Hepatocyte (in vitro differentiated cells): ENCODE results near the gene TNFRSF12A. TPM values are rescaled to one million over a fixed set of nuclear protein-coding genes. Genes with fewer than 3 reads are reported as not detected.
A peak's percentile ranks its signal among the peaks of the same experiment; 100 is the strongest.

Experiments used
- DNase-seq: peaks from one replicate; pipeline ENCODE4 v3.0.0-alpha.2; 2016; ENCODE audit warnings: low spot score
- H2AFZ ChIP-seq: fragments of 200-600 bp; sonication (generic); 2 replicates; pipeline ENCODE4 v1.6.0; 2016; ENCODE audit warnings: antibody characterized with exemption, mild to moderate bottlenecking
- H3K27ac ChIP-seq: fragments of 200-600 bp; sonication (generic); 2 replicates; pipeline ENCODE4 v1.5.1; 2016; ENCODE audit warnings: mild to moderate bottlenecking
- H3K27me3 ChIP-seq: fragments of 200-600 bp; sonication (generic); 2 replicates; pipeline ENCODE4 v1.6.1; 2016
- H3K36me3 ChIP-seq: fragments of 200-600 bp; sonication (generic); replicated peaks from 2 replicates; pipeline ENCODE4 v1.5.1; 2016; ENCODE audit warnings: low read depth; ENCODE audit not compliant: insufficient read depth
- H3K4me1 ChIP-seq: fragments of 200-600 bp; sonication (generic); 2 replicates; pipeline ENCODE4 v1.5.1; 2016; ENCODE audit warnings: mild to moderate bottlenecking, moderate library complexity; ENCODE audit not compliant: insufficient read depth
- H3K4me2 ChIP-seq: fragments of 200-600 bp; sonication (generic); 2 replicates; pipeline ENCODE4 v1.6.0; 2016
- H3K4me3 ChIP-seq: fragments of 200-600 bp; sonication (generic); 2 replicates; pipeline ENCODE4 v1.5.1; 2016; ENCODE audit warnings: mild to moderate bottlenecking
- H3K79me2 ChIP-seq: fragments of 200-600 bp; sonication (generic); 2 replicates; pipeline ENCODE4 v1.6.0; 2017; ENCODE audit warnings: mild to moderate bottlenecking
- H3K9me2 ChIP-seq: fragments of 200-600 bp; sonication (generic); replicated peaks from 2 replicates; pipeline ENCODE4 v1.6.0; 2017; ENCODE audit warnings: mild to moderate bottlenecking; ENCODE audit not compliant: insufficient read depth
- H3K9me3 ChIP-seq: fragments of 200-600 bp; sonication (generic); 2 replicates; pipeline ENCODE4 v1.5.1; 2016; ENCODE audit warnings: low read depth, mild to moderate bottlenecking
- H4K20me1 ChIP-seq: fragments of 200-600 bp; sonication (generic); 2 replicates; pipeline ENCODE4 v1.6.0; 2016; ENCODE audit warnings: mild to moderate bottlenecking; ENCODE audit not compliant: insufficient read depth, poor library complexity, severe bottlenecking
- EZH2 ChIP-seq: fragments of 200-600 bp; sonication (generic); IDR thresholded peaks from 2 replicates; pipeline ENCODE4 v1.6.1; 2016; ENCODE audit warnings: antibody characterized with exemption, mild to moderate bottlenecking, borderline replicate concordance
- EZH2phosphoT487 ChIP-seq: fragments of 200-600 bp; sonication (generic); IDR thresholded peaks from one replicate; pipeline ENCODE4 v1.6.1; 2018; ENCODE audit warnings: antibody characterized with exemption, mild to moderate bottlenecking, low read depth, moderate library complexity; ENCODE audit not compliant: unreplicated experiment, severe bottlenecking
- WGBS: methylation state at CpG from one replicate; pipeline ENCODE4 v1.1.6; 2016; ENCODE audit warnings: low lambda C conversion rate; ENCODE audit errors: missing lambda C conversion rate; 5-methylcytosine and 5-hydroxymethylcytosine counted together
- polyA plus RNA-seq: library from polyadenylated mRNA; unstranded; fragments of >200 nt; fragmentation: Nextera tagmentation; extraction: Ambion mirVana; gene quantifications from 2 replicates; pipeline ENCODE4 v1.2.1, GENCODE V29; 2016
- total RNA-seq: library from RNA; depleted of rRNA; stranded (reverse); fragments of >200 nt; gene quantifications from 2 replicates; pipeline ENCODE4 v1.2.3, GENCODE V29; 2014
- TF ChIP-seq, protein P1 (sequence below): fragments of 200-600 bp; sonication (generic); IDR thresholded peaks from 2 replicates; pipeline ENCODE4 v1.5.1; 2016; ENCODE audit warnings: antibody characterized with exemption, mild to moderate bottlenecking; ENCODE audit not compliant: poor library complexity

The TNFRSF12A gene
- total and polyA plus RNA-seq, 2 experiments from 2014 or later, result 127 to 385 TPM

GRCh38 chr16:3012246-3012645 lies 7.9 kb upstream of the TNFRSF12A start:
- peaks cover 52% of the 10 kb centered on the region for H3K4me1 ChIP-seq
- WGBS, result 34% methylated on average over 15 of the region's 19 CpGs
- no peaks in the 10 kb centered on the region for H3K9me2 ChIP-seq
- TF ChIP-seq EZH2 (no peak), EZH2phosphoT487 (no peak)
- TF ChIP-seq, protein P1, sequence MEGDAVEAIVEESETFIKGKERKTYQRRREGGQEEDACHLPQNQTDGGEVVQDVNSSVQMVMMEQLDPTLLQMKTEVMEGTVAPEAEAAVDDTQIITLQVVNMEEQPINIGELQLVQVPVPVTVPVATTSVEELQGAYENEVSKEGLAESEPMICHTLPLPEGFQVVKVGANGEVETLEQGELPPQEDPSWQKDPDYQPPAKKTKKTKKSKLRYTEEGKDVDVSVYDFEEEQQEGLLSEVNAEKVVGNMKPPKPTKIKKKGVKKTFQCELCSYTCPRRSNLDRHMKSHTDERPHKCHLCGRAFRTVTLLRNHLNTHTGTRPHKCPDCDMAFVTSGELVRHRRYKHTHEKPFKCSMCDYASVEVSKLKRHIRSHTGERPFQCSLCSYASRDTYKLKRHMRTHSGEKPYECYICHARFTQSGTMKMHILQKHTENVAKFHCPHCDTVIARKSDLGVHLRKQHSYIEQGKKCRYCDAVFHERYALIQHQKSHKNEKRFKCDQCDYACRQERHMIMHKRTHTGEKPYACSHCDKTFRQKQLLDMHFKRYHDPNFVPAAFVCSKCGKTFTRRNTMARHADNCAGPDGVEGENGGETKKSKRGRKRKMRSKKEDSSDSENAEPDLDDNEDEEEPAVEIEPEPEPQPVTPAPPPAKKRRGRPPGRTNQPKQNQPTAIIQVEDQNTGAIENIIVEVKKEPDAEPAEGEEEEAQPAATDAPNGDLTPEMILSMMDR, result no peak
- H3K79me2 ChIP-seq, result peaks cover 10% of the 10 kb centered on the region
- H3K27ac ChIP-seq, result peak overlapping the region; percentile 97
- no peak overlapping the region for H3K4me3 ChIP-seq
- no peaks in the 10 kb centered on the region for H3K9me3 ChIP-seq
- H3K27me3 ChIP-seq, result peaks cover 7% of the 10 kb centered on the region
- H4K20me1 ChIP-seq, result peaks cover 6% of the 10 kb centered on the region
- H3K36me3 ChIP-seq, result no peaks in the 10 kb centered on the region
- peak overlapping the region; percentile 66 for H3K4me2 ChIP-seq
- peak; percentile 61 for DNase-seq
- H2AFZ ChIP-seq, result no peak overlapping the region

GRCh38 chr16:3012828-3013420 lies 7.2 kb upstream of the TNFRSF12A start, which contains the start of gene CLDN9:
Gene CLDN9 (plus strand): TSS chr16:3012923. CDS start chr16:3013363, 440 bp downstream.
- Histone ChIP-seq H3K4me1 (peaks cover 46% of the 10 kb centered on the region), H3K4me2 (peak within 1 kb of the TSS; percentile 66), H2AFZ (no peak within 1 kb of the TSS)

DNA sequence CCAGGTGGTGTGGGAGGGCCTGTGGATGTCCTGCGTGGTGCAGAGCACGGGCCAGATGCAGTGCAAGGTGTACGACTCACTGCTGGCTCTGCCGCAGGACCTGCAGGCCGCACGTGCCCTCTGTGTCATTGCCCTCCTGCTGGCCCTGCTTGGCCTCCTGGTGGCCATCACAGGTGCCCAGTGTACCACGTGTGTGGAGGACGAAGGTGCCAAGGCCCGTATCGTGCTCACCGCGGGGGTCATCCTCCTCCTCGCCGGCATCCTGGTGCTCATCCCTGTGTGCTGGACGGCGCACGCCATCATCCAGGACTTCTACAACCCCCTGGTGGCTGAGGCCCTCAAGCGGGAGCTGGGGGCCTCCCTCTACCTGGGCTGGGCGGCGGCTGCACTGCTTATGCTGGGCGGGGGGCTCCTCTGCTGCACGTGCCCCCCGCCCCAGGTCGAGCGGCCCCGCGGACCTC lies 6.6 kb upstream of the TNFRSF12A start:
- Histone ChIP-seq H2AFZ (no peak overlapping the region), H3K27ac (peak overlapping the region; percentile 97), H3K27me3 (peaks cover 7% of the 10 kb centered on the region), H3K9me3 (no peaks in the 10 kb centered on the region), H3K9me2 (no peaks in the 10 kb centered on the region), H3K4me2 (peak overlapping the region; percentile 66), H3K4me3 (no peak overlapping the region), H3K36me3 (no peaks in the 10 kb centered on the region), H4K20me1 (peaks cover 6% of the 10 kb centered on the region), H3K4me1 (peaks cover 40% of the 10 kb centered on the region), H3K79me2 (peaks cover 16% of the 10 kb centered on the region)
- no peak for TF ChIP-seq EZH2
- TF ChIP-seq, protein P1, result no peak
- TF ChIP-seq EZH2phosphoT487, result no peak
- DNase-seq, result no peak
- WGBS, result 63% methylated on average over 21 of the region's 27 CpGs

More at GRCh38 chr16:3012828-3013420, 7.2 kb upstream of the TNFRSF12A start, which contains the start of gene CLDN9:
- Histone ChIP-seq H3K9me2 (no peaks in the 10 kb centered on the region), H3K4me3 (no peak within 1 kb of the TSS), H4K20me1 (peaks cover 6% of the 10 kb centered on the region), H3K9me3 (no peaks in the 10 kb centered on the region), H3K27me3 (peaks cover 7% of the 10 kb centered on the region), H3K36me3 (no peaks in the 10 kb centered on the region), H3K27ac (peak within 1 kb of the TSS; percentile 97), H3K79me2 (peaks cover 14% of the 10 kb centered on the region)
- peak; percentile 64 for DNase-seq
- TF ChIP-seq EZH2phosphoT487 (no peak), EZH2 (peak; percentile 39)
- TF ChIP-seq, protein P1, result no peak
- WGBS, result 28% methylated on average over 27 of the region's 27 CpGs
